ENCODE measurements around the gene ADCY5. TPM values are rescaled to one million over a fixed set of nuclear protein-coding genes. Genes with fewer than 3 reads are reported as not detected.

The ADCY5 gene
- total RNA-seq, 1 donor, result under 0.01 TPM

DNA sequence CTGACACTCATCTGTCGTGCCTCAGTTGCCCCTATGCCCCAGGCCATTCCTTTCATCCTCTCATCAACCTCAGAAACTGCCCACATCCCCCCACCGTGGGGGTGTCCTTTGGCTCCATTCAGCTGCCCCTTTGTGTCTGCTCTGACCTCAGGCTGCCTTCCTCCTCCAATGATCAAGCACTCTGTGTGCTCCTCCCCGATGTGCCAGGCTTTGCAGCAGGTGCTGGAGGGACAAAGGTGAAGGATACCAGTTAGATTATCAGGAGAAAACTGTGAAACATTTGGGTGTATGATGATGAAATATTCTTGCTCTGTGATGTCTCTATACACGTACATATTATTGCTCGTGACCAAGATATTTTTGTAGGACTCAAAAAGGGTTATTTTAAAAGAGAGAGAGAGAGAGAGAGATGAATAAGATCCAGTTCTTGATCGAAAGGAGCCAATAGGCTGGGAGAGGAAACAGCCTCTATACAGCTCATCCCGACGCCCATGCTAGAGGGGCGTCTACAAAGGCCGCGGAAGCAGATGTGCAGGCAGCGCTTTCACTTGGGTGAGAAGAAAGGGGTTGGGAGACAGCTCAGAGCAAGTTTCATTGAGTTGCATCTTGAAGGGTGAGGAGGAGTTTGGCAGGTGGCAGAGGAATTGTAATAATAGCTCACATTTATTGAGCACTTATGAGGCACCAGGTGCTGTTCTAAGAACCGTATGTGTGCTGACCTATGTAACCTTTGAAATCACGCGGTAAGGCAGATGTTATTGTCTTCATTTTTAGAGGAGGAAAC is 28.3 kb upstream of the ADCY5 start:
- TF ChIP-seq, protein P1, sequence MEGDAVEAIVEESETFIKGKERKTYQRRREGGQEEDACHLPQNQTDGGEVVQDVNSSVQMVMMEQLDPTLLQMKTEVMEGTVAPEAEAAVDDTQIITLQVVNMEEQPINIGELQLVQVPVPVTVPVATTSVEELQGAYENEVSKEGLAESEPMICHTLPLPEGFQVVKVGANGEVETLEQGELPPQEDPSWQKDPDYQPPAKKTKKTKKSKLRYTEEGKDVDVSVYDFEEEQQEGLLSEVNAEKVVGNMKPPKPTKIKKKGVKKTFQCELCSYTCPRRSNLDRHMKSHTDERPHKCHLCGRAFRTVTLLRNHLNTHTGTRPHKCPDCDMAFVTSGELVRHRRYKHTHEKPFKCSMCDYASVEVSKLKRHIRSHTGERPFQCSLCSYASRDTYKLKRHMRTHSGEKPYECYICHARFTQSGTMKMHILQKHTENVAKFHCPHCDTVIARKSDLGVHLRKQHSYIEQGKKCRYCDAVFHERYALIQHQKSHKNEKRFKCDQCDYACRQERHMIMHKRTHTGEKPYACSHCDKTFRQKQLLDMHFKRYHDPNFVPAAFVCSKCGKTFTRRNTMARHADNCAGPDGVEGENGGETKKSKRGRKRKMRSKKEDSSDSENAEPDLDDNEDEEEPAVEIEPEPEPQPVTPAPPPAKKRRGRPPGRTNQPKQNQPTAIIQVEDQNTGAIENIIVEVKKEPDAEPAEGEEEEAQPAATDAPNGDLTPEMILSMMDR (IDR thresholded peaks at IDR 0.05; ENCODE audit: insufficient read depth, low read length), result no peak
- no peak for DNase-seq (ENCODE audit: low read depth)
- H3K4me3 ChIP-seq (ENCODE audit: low read depth, low read length), result no peak overlapping the region

DNA sequence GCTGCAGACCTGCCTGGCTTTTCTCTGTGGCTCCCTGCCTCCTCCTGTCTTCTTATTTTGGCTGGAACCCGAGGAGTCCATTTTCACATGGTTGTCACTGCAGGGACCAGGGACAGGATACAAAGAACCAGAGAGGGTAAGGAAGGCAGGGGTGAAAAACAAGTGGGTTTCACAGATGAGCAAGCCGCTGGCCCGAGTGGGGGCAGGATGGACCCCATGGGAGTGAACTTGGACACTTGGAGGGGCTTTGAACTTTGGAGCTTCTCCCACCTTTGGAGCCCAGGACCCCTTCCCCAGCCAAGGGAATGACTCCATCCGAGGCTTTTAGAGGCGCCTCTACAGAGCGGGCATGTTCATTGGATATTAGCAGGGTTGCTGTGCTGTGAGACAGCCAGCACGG is 26.9 kb upstream of the ADCY5 start:
- no peak overlapping the region for H3K4me3 ChIP-seq (ENCODE audit: low read depth, low read length)
- TF ChIP-seq, protein P1 (IDR thresholded peaks at IDR 0.05; ENCODE audit: insufficient read depth, low read length), result no peak
- DNase-seq (ENCODE audit: low read depth), result no peak

DNA sequence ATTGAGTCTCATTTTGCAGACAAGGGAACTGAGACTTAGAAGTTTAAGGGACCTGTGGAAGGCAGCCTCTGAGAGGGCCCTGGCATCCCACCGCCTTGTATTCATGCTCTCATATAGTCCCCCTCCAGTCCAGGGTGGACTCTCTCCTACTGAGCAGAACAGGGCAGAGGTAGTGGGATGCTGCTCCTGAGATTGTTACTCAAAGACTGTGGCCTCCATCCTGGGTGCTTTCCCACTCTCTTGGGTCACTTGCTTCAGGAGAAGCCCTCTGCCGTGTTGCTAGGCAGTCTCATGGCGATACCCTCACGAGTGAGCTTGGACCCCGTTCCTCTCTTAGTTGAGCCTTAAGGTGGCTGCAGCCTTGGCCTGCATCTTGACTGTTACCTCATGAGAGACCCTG is 22.2 kb upstream of the ADCY5 start:
- no peak overlapping the region for H3K4me3 ChIP-seq (ENCODE audit: low read depth, low read length)
- TF ChIP-seq, protein P1 (IDR thresholded peaks at IDR 0.05; ENCODE audit: insufficient read depth, low read length), result no peak
- no peak for DNase-seq (ENCODE audit: low read depth)

DNA sequence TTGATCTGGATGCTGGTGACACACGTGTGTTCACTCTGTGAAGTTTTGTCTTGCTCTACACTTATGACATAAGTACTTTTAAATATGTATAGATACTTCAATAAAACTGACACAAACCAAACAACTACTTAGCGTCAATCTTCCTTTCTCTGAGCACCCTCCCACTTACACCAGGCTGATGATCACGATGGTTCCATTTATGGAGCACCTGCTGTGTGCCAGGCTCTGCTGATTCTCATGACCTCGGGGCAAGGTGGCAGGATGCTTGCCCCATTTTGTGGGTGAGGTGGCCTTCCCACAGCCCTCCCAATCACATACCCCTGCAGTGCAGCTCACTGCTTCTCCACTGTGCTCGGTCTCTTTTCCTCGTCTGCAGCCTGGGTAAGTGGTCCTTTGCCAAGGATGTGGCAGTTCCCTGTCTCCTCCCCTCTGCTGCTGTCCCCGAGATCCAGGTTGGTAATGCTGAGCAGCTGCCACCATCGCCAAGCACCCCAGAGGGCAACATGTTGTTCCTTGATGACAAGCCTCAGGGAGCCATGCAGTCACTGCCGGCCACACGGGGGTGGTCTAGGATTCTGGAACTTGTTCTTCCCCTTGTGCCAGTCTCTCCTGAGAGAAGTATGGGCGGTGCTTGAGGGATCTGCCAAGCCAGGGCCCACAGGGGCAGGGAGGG is 20.6 kb upstream of the ADCY5 start:
- no peak overlapping the region for H3K4me3 ChIP-seq (ENCODE audit: low read depth, low read length)
- no peak for DNase-seq (ENCODE audit: low read depth)
- TF ChIP-seq, protein P1 (IDR thresholded peaks at IDR 0.05; ENCODE audit: insufficient read depth, low read length), result no peak

DNA sequence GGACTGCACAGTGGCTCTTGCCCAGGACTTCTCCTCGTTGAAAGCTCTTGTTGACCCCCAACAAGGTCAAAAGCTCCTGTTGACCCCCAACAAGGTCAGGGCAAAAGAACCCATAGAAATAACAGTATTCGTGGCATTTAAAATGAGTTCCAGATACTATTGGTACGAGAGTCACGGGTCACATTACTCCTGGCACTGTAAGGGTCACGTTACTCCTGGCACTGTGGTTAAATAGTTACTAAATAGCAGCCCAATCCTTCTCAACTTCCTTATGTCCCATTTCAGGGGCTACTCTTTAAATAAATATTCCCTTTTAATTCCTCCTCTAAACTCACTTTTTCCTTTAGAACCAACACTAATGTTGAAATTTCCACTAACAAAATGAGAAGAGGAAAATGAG is 18.2 kb upstream of the ADCY5 start:
- no peak for DNase-seq (ENCODE audit: low read depth)
- TF ChIP-seq, protein P1 (IDR thresholded peaks at IDR 0.05; ENCODE audit: insufficient read depth, low read length), result no peak
- no peak overlapping the region for H3K4me3 ChIP-seq (ENCODE audit: low read depth, low read length)

DNA sequence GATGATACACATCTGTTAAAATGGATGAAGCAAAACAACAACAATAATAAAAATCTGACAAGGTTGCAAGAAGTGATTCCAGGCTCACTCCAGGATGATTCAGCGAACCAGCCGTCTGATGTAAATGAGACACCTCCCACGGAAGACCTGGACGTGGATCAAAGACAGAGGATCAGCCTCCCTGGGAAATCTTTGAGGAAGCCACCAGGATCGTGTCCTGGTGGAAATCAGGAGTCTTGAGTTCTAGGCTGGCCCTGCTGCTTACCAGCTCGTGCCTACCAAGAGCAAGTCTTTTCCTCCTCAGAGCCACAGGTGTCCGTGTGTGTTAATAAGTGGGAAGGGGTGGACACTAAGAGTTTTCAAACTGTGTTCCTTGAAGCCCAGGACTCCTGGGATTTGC is 15.3 kb upstream of the ADCY5 start:
- TF ChIP-seq, protein P1 (IDR thresholded peaks at IDR 0.05; ENCODE audit: insufficient read depth, low read length), result no peak
- no peak for DNase-seq (ENCODE audit: low read depth)
- H3K4me3 ChIP-seq (ENCODE audit: low read depth, low read length), result no peak overlapping the region

Measured in fibroblast of the aortic adventitia (primary cell).